IMR-90 (cell line): ENCODE results near the gene SNX14. TPM values are rescaled to one million over a fixed set of nuclear protein-coding genes. Genes with fewer than 3 reads are reported as not detected.

Source experiments
- ATAC-seq: fragments of 200-7000 bp; cut with Tn5 transposase; 2 replicates; pipeline ENCODE4 v1.9.1; 2020; ENCODE audit warnings: low read depth, mild to moderate bottlenecking, moderate library complexity
- BruUV-seq: library from RNA; stranded (reverse); fragments of 400-500 nt; replicated peaks from 2 replicates; lab custom pipeline; 2021; lab: Mats Ljungman, UMichigan
- CTCF ChIA-PET: fragments of 300-600 bp; formaldehyde crosslinking; extraction: SDS; loops from one replicate; lab custom pipeline; 2021; ENCODE audit warnings: antibody characterized with exemption; lab: Yijun Ruan, JAX
- POLR2A ChIA-PET: fragments of 300-600 bp; sonication (Branson Sonifier 250); formaldehyde crosslinking; loops from one replicate; lab custom pipeline; 2022; ENCODE audit warnings: antibody characterized with exemption; ENCODE audit not compliant: unreplicated experiment; lab: Charles Lee
- DNase-seq: peaks from one replicate; pipeline ENCODE4 v3.0.0; 2013
- H2AFZ ChIP-seq: replicated peaks from 2 replicates; pipeline ENCODE3; 2013; ENCODE audit warnings: low read length, mild to moderate bottlenecking; ENCODE audit not compliant: poor library complexity
- H2AK5ac ChIP-seq: 2 replicates; pipeline ENCODE4 v1.6.1; 2013; ENCODE audit warnings: low read depth, low read length, inconsistent platforms
- H2AK9ac ChIP-seq: replicated peaks from 2 replicates; pipeline ENCODE3; 2013; ENCODE audit warnings: mild to moderate bottlenecking, low read depth, low read length, moderate library complexity; ENCODE audit not compliant: poor library complexity
- H2BK120ac ChIP-seq: 2 replicates; pipeline ENCODE4 v1.6.1; 2013; ENCODE audit warnings: low read depth, low read length, inconsistent platforms
- H2BK15ac ChIP-seq: 3 replicates; pipeline ENCODE4 v1.6.1; 2013; ENCODE audit warnings: low read depth, low read length, inconsistent platforms
- H2BK20ac ChIP-seq: 2 replicates; pipeline ENCODE4 v1.6.1; 2013; ENCODE audit warnings: low read depth, mild to moderate bottlenecking, inconsistent platforms, low read length, moderate library complexity
- H2BK5ac ChIP-seq: 2 replicates; pipeline ENCODE4 v1.6.1; 2013; ENCODE audit warnings: mild to moderate bottlenecking, low read depth, low read length, inconsistent platforms; ENCODE audit not compliant: poor library complexity, severe bottlenecking
- H3K14ac ChIP-seq: replicated peaks from 2 replicates; pipeline ENCODE4 v1.6.1; 2013; ENCODE audit warnings: low read depth, low read length, inconsistent platforms
- H3K18ac ChIP-seq: 2 replicates; pipeline ENCODE4 v1.6.1; 2013; ENCODE audit warnings: low read depth, low read length, control low read depth
- H3K23ac ChIP-seq: 2 replicates; pipeline ENCODE4 v1.6.1; 2013; ENCODE audit warnings: low read depth, low read length, inconsistent platforms
- H3K27ac ChIP-seq: 2 replicates; pipeline ENCODE4 v1.5.1; 2013; ENCODE audit warnings: mild to moderate bottlenecking, control low read depth, low read length; ENCODE audit not compliant: insufficient read depth
- H3K27me3 ChIP-seq: 2 replicates; pipeline ENCODE4 v1.6.1; 2013; ENCODE audit warnings: low read length; ENCODE audit not compliant: control insufficient read depth, insufficient read depth
- H3K36me3 ChIP-seq: 2 replicates; pipeline ENCODE4 v1.6.1; 2013; ENCODE audit warnings: low read length, mixed read lengths; ENCODE audit not compliant: control insufficient read depth, insufficient read depth
- H3K4ac ChIP-seq: 2 replicates; pipeline ENCODE4 v1.6.1; 2013; ENCODE audit warnings: low read depth, low read length, inconsistent platforms
- H3K4me1 ChIP-seq: 2 replicates; pipeline ENCODE4 v1.6.1; 2013; ENCODE audit warnings: low read length, mixed read lengths; ENCODE audit not compliant: control insufficient read depth, insufficient read depth
- H3K4me2 ChIP-seq: 2 replicates; pipeline ENCODE4 v1.6.1; 2013; ENCODE audit warnings: low read depth, mild to moderate bottlenecking, control low read depth, low read length, moderate library complexity
- H3K4me3 ChIP-seq: 2 replicates; pipeline ENCODE4 v1.5.1; 2013; ENCODE audit warnings: low read depth, mild to moderate bottlenecking, control low read depth, low read length, moderate library complexity; ENCODE audit not compliant: insufficient read depth
- H3K56ac ChIP-seq: 2 replicates; pipeline ENCODE4 v1.6.1; 2013; ENCODE audit warnings: low read length, inconsistent platforms; ENCODE audit not compliant: insufficient read depth; ENCODE audit errors: extremely low read depth
- H3K79me1 ChIP-seq, 2 experiments: 2 replicates each; pipeline ENCODE4 v1.6.1; 2013; ENCODE audit warnings: low read length in 2 of 2, inconsistent platforms in 1 of 2, low read depth in 1 of 2
- H3K9ac ChIP-seq: 2 replicates; pipeline ENCODE4 v1.6.1; 2013; ENCODE audit warnings: low read depth, low read length, control low read depth
- H3K9me1 ChIP-seq: 2 replicates; pipeline ENCODE4 v1.6.1; 2013; ENCODE audit warnings: low read length, inconsistent platforms; ENCODE audit not compliant: insufficient read depth
- H3K9me3 ChIP-seq: 2 replicates; pipeline ENCODE4 v1.6.1; 2013; ENCODE audit warnings: low read length; ENCODE audit not compliant: control insufficient read depth, insufficient read depth
- H4K20me1 ChIP-seq: 2 replicates; pipeline ENCODE4 v1.6.1; 2013; ENCODE audit warnings: low read length, inconsistent platforms; ENCODE audit not compliant: insufficient read depth
- H4K5ac ChIP-seq: 2 replicates; pipeline ENCODE4 v1.6.1; 2013; ENCODE audit warnings: mild to moderate bottlenecking, low read depth, low read length, control low read depth
- H4K8ac ChIP-seq, 2 experiments: 2 replicates each; pipeline ENCODE4 v1.6.1; 2013; ENCODE audit warnings: low read depth in 2 of 2, low read length in 2 of 2, control low read depth in 1 of 2, inconsistent platforms in 1 of 2
- H4K91ac ChIP-seq: 2 replicates; pipeline ENCODE4 v1.6.1; 2013; ENCODE audit warnings: low read depth, low read length, inconsistent platforms; ENCODE audit not compliant: insufficient read depth
- BHLHE40 ChIP-seq: fragments of 150-350 bp; IDR thresholded peaks from 2 replicates; pipeline ENCODE4 v1.6.1; 2016; ENCODE audit warnings: mild to moderate bottlenecking, low read depth, low read length
- CEBPB ChIP-seq: IDR thresholded peaks from 2 replicates; pipeline ENCODE4 v1.6.1; 2012; ENCODE audit warnings: low read depth, low read length, improper control_type of control experiment
- CHD1 ChIP-seq: IDR thresholded peaks from 2 replicates; pipeline ENCODE4 v1.6.1; 2012; ENCODE audit warnings: low read depth, low read length, improper control_type of control experiment
- FOS ChIP-seq: fragments of 150-350 bp; IDR thresholded peaks from 2 replicates; pipeline ENCODE4 v1.6.1; 2016; ENCODE audit warnings: low read depth, low read length
- MAFK ChIP-seq: IDR thresholded peaks from 2 replicates; pipeline ENCODE4 v1.6.1; 2012; ENCODE audit warnings: low read depth, low read length, improper control_type of control experiment
- MAZ ChIP-seq: IDR thresholded peaks from 2 replicates; pipeline ENCODE4 v1.6.1; 2012; ENCODE audit warnings: low read depth, mild to moderate bottlenecking, low read length, improper control_type of control experiment, moderate library complexity, borderline replicate concordance
- MXI1 ChIP-seq: IDR thresholded peaks from 2 replicates; pipeline ENCODE4 v1.6.1; 2012; ENCODE audit warnings: low read depth, mild to moderate bottlenecking, low read length, moderate library complexity, borderline replicate concordance
- NFE2L2 ChIP-seq: fragments of 150-350 bp; IDR thresholded peaks from 2 replicates; pipeline ENCODE4 v1.6.1; 2016; ENCODE audit warnings: low read depth, mild to moderate bottlenecking, low read length
- POLR2A ChIP-seq: IDR thresholded peaks from 2 replicates; pipeline ENCODE4 v1.6.1; 2012; ENCODE audit warnings: mild to moderate bottlenecking, low read depth, low read length
- RAD21 ChIP-seq: IDR thresholded peaks from 2 replicates; pipeline ENCODE4 v1.6.1; 2012; ENCODE audit warnings: low read length, improper control_type of control experiment
- RCOR1 ChIP-seq: IDR thresholded peaks from 2 replicates; pipeline ENCODE4 v1.6.1; 2012; ENCODE audit warnings: mild to moderate bottlenecking, low read length, improper control_type of control experiment; ENCODE audit not compliant: insufficient replicate concordance
- RFX5 ChIP-seq: IDR thresholded peaks from 2 replicates; pipeline ENCODE4 v1.8.0; 2012; ENCODE audit warnings: low read depth, mild to moderate bottlenecking, low read length, moderate library complexity
- SMC3 ChIP-seq: fragments of 150-350 bp; IDR thresholded peaks from 2 replicates; pipeline ENCODE4 v1.6.1; 2016; ENCODE audit warnings: low read depth, mild to moderate bottlenecking, antibody characterized with exemption, low read length, moderate library complexity
- dilution Hi-C: fragments of 300-500 bp; cut with HindIII; formaldehyde crosslinking; loops from one replicate; pipeline ENCODE4 v1.14.3; 2018; ENCODE audit warnings: low sequenced_read_pairs; ENCODE audit not compliant: unreplicated experiment
- in situ Hi-C: fragments of 300-500 bp; cut with MboI; formaldehyde crosslinking; loops from 3 replicates; pipeline ENCODE4 v1.14.3; 2019; ENCODE audit warnings: low sequenced_read_pairs, inconsistent platforms, mixed read lengths
- intact Hi-C: fragments of 100-400 bp; cut with micrococcal nuclease; formaldehyde crosslinking; loops from 2 replicates; pipeline ENCODE4 v1.10.0; 2022
- polyA plus RNA-seq, 3 experiments: library from polyadenylated mRNA; depleted of rRNA; stranded (reverse); fragments of >200 nt; gene quantifications; 2 replicates each; pipeline ENCODE4 v1.2.3, GENCODE V29; 2012; ENCODE audit warnings: low replicate concordance in 1 of 3
- total RNA-seq: library from RNA; depleted of rRNA; stranded (reverse); fragments of >200 nt; gene quantifications from 2 replicates; pipeline ENCODE4 v1.2.3, GENCODE V29; 2012
- TF ChIP-seq, protein P1 (sequence below): conservative IDR thresholded peaks from 2 replicates; pipeline ENCODE4 v1.5.1; 2012; ENCODE audit warnings: mild to moderate bottlenecking, low read depth, low read length, improper control_type of control experiment
- TF ChIP-seq, protein P2 (sequence below): fragments of 150-350 bp; IDR thresholded peaks from 2 replicates; pipeline ENCODE4 v1.6.1; 2017; ENCODE audit warnings: mild to moderate bottlenecking, antibody characterized with exemption, low read length, low read depth
- TF ChIP-seq, protein P3 (sequence below): fragments of 150-350 bp; IDR thresholded peaks from 2 replicates; pipeline ENCODE4 v1.6.1; 2016; ENCODE audit warnings: low read depth, mild to moderate bottlenecking, low read length, moderate library complexity, borderline replicate concordance

SNX14 gene
- total and polyA plus RNA-seq, 2 of the 4 experiments (the other 2 are of a cell fraction): 39.9 to 61.8 TPM

DNA sequence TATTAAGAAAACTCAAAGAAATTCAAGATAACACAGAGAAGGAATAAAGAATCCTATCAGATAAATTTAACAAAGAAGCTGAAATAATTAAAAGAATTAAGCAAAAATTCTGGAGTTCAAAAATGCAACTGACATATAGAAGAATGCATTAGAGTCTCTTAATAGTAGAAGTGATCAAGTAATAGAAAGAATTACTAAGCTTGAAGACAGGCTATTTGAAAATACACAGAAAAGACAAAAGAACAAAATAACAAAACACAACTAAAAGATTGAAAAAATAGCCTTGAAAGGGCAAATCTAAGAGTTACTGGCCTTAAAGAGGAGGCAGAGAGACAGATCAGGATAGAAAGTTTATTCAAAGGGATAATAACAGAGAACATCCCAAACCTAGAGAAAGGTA is 12.1 kb downstream of the SNX14 start:
- no peak for TF ChIP-seq MAFK
- TF ChIP-seq FOS: no peak
- no peak for TF ChIP-seq MAZ
- no peak for TF ChIP-seq MXI1
- no peak for TF ChIP-seq CEBPB
- no peak for TF ChIP-seq BHLHE40
- TF ChIP-seq, protein P1, sequence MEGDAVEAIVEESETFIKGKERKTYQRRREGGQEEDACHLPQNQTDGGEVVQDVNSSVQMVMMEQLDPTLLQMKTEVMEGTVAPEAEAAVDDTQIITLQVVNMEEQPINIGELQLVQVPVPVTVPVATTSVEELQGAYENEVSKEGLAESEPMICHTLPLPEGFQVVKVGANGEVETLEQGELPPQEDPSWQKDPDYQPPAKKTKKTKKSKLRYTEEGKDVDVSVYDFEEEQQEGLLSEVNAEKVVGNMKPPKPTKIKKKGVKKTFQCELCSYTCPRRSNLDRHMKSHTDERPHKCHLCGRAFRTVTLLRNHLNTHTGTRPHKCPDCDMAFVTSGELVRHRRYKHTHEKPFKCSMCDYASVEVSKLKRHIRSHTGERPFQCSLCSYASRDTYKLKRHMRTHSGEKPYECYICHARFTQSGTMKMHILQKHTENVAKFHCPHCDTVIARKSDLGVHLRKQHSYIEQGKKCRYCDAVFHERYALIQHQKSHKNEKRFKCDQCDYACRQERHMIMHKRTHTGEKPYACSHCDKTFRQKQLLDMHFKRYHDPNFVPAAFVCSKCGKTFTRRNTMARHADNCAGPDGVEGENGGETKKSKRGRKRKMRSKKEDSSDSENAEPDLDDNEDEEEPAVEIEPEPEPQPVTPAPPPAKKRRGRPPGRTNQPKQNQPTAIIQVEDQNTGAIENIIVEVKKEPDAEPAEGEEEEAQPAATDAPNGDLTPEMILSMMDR: no peak
- no peak for TF ChIP-seq POLR2A
- TF ChIP-seq RCOR1: no peak
- no peak for TF ChIP-seq NFE2L2
- no peak for TF ChIP-seq SMC3
- TF ChIP-seq RFX5: no peak
- TF ChIP-seq, protein P2, sequence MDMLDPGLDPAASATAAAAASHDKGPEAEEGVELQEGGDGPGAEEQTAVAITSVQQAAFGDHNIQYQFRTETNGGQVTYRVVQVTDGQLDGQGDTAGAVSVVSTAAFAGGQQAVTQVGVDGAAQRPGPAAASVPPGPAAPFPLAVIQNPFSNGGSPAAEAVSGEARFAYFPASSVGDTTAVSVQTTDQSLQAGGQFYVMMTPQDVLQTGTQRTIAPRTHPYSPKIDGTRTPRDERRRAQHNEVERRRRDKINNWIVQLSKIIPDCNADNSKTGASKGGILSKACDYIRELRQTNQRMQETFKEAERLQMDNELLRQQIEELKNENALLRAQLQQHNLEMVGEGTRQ: no peak
- no peak for TF ChIP-seq RAD21
- no peak for TF ChIP-seq CHD1
- TF ChIP-seq, protein P3, sequence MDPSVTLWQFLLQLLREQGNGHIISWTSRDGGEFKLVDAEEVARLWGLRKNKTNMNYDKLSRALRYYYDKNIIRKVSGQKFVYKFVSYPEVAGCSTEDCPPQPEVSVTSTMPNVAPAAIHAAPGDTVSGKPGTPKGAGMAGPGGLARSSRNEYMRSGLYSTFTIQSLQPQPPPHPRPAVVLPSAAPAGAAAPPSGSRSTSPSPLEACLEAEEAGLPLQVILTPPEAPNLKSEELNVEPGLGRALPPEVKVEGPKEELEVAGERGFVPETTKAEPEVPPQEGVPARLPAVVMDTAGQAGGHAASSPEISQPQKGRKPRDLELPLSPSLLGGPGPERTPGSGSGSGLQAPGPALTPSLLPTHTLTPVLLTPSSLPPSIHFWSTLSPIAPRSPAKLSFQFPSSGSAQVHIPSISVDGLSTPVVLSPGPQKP: no peak
- POLR2A ChIA-PET: no interaction called here

More for the DNA sequence above, 12.1 kb downstream of the SNX14 start:
- Histone ChIP-seq H2AFZ (no peak overlapping the region), H3K9ac (no peak overlapping the region), H3K18ac (no peak overlapping the region), H4K8ac (no peak overlapping the region), H4K20me1 (peaks cover 32% of the 10 kb centered on the region), H3K9me3 (no peaks in the 10 kb centered on the region; the same call in 1 of the 2 replicates), H3K79me1 (peaks cover 27 to 55% of the 10 kb centered on the region in 2 experiments), H3K27me3 (no peaks in the 10 kb centered on the region), H3K56ac (no peak overlapping the region), H2AK9ac (no peak overlapping the region), H3K4ac (no peak overlapping the region), H3K23ac (no peak overlapping the region), H3K4me3 (no peak overlapping the region), H4K91ac (no peak overlapping the region), H3K36me3 (no peaks in the 10 kb centered on the region), H3K9me1 (peaks cover 8% of the 10 kb centered on the region), H3K27ac (no peak overlapping the region), H3K4me2 (no peak overlapping the region), H2BK120ac (no peak overlapping the region), H2BK15ac (no peak overlapping the region), H3K14ac (no peak overlapping the region), H3K4me1 (peaks cover 11% of the 10 kb centered on the region), H2AK5ac (no peak overlapping the region), H4K5ac (no peak overlapping the region), H2BK5ac (no peak overlapping the region), H2BK20ac (no peak overlapping the region)
- dilution Hi-C loops: no loop called here
- intact Hi-C loops: no loop called here
- ATAC-seq: no peak
- BruUV-seq: no TSS peak
- in situ Hi-C loops: no loop called here
- no peak for DNase-seq
- CTCF ChIA-PET: interaction anchor here (0.7 kb wide), 1 partner anchor 809 kb away, joined by 3 read pairs; no protein-coding TSS in a partner anchor
